NT2/D1 (cell line): ENCODE measurements around the gene FLVCR1.
"Not testable (repeated sequence)": the region's sequence is repeated elsewhere in the genome, so short reads cannot be mapped to it uniquely, and the experiment has no call there.

Experiments used
- SUZ12 ChIP-seq: IDR thresholded peaks from 2 replicates; pipeline ENCODE4 v1.6.1; 2011; ENCODE audit not compliant: insufficient read length, insufficient read depth; ENCODE audit errors: extremely low read depth
- YY1 ChIP-seq: IDR thresholded peaks from 2 replicates; pipeline ENCODE4 v1.6.1; 2011; ENCODE audit not compliant: insufficient read length, insufficient read depth
- ZNF274 ChIP-seq: IDR thresholded peaks from 2 replicates; pipeline ENCODE4 v1.6.1; 2011; ENCODE audit warnings: mild to moderate bottlenecking, low read depth, low read length

DNA sequence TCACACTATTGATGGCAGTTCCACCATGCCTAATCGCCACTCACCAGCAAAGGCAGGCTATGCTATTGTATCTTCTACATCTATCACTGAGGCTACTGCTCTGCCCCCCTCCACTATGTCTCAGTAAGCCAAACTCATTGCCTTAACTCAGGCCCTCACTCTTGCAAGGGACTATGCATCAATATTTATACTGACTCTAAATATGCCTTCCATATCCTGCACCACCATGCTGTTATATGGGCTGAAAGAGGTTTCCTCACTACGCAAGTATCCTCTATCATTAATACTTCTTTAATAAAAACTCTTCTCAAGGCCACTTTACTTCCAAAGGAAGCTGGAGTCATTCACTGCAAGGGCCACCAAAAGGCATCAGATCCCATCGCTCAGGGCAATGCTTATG lies 13.6 kb upstream of the FLVCR1 start:
- not testable (repeated sequence) for TF ChIP-seq ZNF274, YY1, SUZ12
